ENCODE results near the gene ERG.

The ERG gene

GRCh38 chr21:38498057-38498833 is at the start of gene ERG:
ERG (minus strand) TSS chr21:38498477; CDS start chr21:38498380, 97 bp downstream.
- DNase-seq (ENCODE audit: low read depth) = no peak

DNA sequence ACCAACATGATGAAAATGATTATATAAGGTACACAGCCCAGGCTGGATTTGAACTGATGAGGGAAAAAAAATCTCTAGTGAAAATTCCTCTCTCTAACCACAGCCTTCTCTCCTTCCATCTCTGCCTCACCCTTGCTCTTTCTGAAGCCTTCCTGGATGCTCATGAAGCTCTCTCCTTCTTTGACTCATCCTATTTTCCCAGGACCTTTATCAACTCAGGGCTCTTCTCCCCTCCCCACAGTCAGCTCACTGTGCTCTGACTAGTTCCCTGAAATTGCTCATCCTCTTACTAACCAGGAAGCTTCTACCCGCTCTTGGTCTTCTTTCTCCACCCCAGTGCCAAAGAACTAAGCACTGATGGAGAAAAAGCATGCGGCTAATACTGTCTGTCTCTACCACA is 46.4 kb upstream of the ERG start:
- DNase-seq (ENCODE audit: low read depth) = peak; percentile 31

DNA sequence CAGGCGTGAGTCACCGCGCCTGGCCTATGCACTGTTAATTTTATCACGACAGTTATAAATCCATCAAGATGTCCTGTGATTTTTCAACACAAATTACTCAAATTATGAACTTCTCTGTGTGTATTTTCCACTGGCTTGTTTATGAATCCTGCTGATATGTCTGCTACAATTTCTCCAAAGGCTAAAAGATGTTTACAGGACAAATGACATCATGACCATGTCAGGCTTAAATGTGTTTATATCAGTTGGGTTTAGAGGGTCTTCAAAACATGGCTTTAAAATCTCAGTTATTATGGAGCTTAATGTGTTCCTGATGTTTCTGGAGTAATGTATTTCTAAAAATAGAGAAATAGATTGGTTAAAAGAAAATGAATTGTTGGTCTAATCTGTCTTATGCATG is 44.0 kb upstream of the ERG start:
- no peak for DNase-seq (ENCODE audit: low read depth)

DNA sequence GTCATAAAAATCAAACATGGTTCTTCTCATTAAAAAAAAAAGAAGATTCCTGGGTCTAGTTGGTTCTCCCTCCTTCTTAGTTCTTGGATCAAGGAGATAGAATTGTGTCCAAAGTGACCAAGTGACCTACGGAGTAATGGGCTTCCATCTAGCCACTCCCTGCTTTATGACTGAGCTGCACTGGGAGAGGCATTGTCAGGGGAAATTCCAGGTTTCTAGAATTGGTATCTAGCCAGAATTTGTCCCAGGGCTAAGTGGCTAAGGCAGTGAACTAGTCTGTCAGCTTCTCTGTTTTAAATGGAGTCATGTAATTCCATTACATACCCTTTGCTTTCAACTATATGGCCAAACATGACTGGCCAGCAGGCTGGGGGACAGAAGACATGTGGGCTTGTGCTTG is 40.1 kb upstream of the ERG start:
- DNase-seq (ENCODE audit: low read depth) = no peak

GRCh38 chr21:38534591-38534990 is 36.3 kb upstream of the ERG start:
- DNase-seq (ENCODE audit: low read depth) = no peak

DNA sequence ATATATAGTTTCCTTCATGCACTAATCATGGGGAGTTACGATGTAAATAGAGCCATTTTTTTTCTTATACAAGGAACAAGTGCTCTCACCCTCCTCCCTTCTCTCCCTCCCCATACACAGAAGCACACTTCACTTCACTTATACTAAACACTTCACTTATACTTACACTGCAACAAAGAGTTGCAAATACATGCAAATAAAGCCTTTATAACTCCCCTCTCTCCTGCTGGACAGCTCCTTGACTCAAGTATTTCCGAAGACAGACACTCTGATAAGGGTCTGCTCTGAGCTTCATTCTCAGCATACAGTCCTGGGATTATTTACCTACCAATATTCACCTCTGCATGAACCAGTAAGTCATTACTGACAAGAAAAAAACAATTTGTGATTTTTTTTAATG is 35.6 kb upstream of the ERG start:
- no peak for DNase-seq (ENCODE audit: low read depth)

- no peak for DNase-seq (ENCODE audit: low read depth)
Measured at GRCh38 chr21:38531591-38531990, 33.3 kb upstream of the ERG start.

GRCh38 chr21:38531039-38531541 is 32.8 kb upstream of the ERG start:
- DNase-seq (ENCODE audit: low read depth) = no peak

DNA sequence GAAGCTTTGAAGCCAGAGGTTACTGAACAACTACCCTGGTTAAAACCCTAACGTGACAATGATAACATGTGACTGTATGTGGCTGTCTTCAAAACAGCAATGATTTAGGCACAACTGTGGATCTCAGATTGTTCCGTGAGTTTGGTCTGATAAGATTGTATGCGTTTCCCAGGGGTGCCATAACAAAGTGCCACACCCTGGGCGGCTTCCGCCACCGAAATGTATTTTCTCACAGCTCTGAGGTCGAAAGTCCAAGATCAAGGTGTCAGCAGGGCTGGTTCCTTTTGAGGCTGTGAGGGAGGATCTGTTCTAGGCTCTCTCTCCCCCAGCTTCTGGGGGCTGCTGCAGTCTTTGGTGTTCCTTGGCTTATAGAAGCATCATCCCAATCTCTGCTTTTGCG is 29.5 kb upstream of the ERG start:
- DNase-seq (ENCODE audit: low read depth) = no peak

DNA sequence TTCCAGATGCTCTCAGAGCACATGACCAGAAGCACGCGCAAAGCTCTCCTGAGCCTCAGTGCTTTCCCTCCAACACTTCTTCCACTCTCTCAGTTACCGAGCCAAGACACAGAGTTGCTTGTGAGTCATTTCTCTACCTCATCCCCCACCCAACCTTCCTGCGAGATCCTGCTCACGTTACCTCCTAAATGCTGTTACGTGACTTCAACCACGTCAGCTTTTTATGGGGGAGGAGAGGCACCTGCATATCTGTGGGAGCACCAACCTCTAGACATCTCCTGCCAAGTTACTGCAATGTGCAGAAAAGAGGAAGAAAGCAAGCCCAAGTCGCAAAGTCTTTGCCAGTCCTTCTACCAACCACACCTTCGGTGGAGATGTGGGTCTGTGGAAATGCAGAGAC is 27.2 kb upstream of the ERG start:
- DNase-seq (ENCODE audit: low read depth) = no peak

DNA sequence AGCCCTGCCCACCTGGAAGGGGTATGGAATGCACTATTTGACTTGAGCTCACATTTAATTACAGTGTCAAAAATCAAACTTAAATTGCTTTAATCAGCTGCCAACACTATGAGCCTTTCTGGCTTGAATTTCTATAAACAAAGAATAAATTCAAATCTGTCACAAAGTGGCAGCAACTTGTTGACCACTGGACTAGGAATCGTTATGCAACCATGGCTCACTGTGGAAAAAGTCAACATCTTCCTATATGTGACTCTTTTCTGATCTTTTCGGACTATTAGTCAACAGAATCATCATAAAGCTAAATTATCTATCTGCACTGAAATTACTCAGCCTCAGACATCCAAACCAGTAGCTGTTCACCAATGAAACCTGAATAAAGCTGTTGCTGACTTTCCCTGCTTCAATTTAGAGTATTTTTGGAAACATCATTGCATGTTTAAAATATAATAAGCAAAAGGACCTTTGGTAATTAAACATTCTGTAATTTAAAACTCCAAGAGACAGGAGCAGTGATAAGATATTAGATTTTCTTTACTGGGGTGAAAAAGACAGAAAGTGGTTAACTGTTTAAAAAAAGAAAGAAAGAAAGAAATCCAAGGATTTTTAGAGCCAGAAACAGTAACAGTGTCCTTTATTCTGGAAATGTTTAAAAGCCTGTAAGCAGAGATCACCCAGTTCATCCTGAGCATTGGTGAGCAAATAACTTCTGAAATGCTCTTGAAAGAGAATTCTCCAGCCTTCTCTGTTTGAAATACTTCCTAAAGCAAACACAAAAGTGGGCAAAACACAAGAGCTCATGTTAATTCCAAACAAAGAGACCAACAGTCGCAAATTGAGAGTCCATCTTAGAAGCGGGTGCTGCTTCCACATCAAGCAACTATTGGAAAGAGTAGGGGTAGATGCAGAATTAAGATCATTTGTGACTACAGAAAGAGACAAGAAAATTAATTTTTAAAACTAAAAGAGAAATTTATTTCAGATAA is 26.2 kb upstream of the ERG start:
- DNase-seq (ENCODE audit: low read depth) = no peak

DNA sequence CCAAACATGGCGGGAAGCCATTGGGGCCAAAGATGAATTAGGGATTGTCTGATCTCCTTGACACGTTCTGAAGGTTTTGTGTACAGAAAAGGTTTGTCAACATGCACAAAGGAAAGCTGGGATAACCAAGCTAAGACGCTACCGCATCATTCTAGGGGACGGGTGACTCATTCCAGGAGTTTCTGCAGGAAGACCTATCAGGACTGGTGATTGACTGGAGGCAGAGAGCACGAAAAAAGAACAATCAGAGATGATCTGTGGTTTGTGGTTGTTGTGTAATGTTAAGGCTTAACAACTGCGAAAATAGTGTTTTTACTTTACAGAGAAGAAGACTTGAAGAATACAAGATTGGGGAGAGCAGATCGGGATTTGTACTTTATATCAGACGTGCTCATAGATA is 22.2 kb upstream of the ERG start:
- DNase-seq (ENCODE audit: low read depth) = no peak

GRCh38 chr21:38511662-38512243 is 13.5 kb upstream of the ERG start:
- DNase-seq (ENCODE audit: low read depth) = no peak

GRCh38 chr21:38511198-38511597 is 12.9 kb upstream of the ERG start:
- no peak for DNase-seq (ENCODE audit: low read depth)

- no peak for DNase-seq (ENCODE audit: low read depth)
Measured at GRCh38 chr21:38507374-38507942, 9.2 kb upstream of the ERG start.

- no peak for DNase-seq (ENCODE audit: low read depth)
Measured at GRCh38 chr21:38506661-38507281, 8.5 kb upstream of the ERG start.

DNA sequence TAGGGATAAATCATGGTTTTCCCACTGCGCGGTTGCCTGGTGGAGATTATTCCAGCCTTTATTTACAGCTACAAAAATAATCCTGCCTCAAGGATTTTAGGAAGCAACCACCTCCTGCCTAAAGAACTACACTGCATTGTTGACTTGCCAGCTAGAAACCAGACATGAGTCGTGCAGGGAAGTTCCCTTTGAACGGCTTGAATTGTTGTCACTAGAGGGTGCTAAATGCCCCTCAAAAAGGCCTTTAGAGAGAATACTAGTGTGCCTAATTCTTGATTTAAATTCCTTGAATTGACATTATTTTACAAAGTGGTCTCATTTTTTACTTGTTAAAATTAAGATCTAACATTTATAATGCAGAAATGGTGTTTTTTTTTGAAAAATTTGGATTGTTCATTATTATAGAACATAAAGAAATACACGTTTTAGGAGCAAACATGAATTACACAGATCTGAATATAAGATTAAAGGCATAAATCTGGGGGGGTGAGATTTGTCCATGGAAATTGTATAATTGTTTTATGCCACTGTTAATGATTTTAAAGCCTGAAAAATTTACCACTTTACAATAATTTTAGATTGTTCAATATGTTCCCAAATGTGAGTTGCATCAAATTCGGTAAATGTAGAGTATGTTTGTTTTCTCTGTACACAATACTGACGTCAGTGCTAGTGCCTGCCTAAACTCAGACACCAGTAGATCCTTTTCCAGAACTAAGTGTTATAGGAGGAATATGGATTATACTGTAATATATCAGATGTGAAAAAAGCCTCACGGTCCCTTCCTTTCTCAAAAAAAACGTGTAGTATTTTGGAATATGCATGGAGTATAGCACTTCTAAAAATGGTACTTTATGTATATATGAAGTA is 7.6 kb upstream of the ERG start:
- DNase-seq (ENCODE audit: low read depth) = peak; percentile 39

GRCh38 chr21:38504066-38504465 is 5.8 kb upstream of the ERG start:
- no peak for DNase-seq (ENCODE audit: low read depth)

DNA sequence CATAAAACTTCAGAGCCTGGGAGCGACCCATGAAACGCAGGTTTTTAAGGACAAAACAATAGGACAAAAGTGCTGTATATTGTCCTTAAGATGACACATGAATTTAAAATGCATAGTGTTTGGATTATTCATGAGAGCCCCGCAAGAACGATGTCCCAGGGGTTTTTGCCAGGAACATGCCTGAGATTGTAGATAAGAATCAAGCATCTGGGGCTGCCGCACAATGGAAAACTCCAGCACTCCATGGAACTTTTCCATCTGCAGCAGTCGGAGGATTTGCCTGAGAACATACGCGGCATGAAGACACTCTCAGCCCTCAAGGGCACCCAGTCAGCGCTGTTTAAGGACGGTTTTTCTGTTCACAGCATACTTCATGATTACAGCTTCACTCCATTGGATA is 5.3 kb upstream of the ERG start:
- no peak for DNase-seq (ENCODE audit: low read depth)

DNA sequence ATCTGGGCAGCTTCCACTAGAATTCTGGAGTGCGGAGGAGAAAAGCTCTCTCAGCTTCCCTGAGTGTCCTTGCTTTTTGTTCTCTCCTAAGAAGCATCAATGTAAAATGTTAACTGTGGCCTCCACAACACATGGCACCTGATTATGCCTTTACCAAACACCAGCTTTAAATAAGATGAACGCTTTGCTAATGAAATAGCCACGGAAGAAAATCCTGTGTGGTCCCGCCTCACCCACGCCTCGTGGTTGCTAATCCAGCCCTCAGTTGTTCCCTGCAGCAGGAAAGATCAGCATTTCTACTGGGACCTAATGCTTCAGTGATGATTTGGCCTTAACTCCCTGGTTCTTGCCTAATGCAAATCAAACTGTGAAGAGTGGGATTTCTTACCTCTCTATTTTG is 1.8 kb upstream of the ERG start:
- DNase-seq (ENCODE audit: low read depth) = no peak

GRCh38 chr21:38499296-38499695 is 1.0 kb upstream of the ERG start:
- DNase-seq (ENCODE audit: low read depth) = no peak

Measured in HS-5 (cell line).